Measurements from ENCODE around the gene MINDY4. TPM values are rescaled to one million over a fixed set of nuclear protein-coding genes. Genes with fewer than 3 reads are reported as not detected.

Gene MINDY4
- total and polyA plus RNA-seq, 10 of the 15 experiments (the other 5 are each of a cell fraction or from before 2014, with no cell fraction given), result 0.10 to 0.90 (median 0.40) TPM

DNA sequence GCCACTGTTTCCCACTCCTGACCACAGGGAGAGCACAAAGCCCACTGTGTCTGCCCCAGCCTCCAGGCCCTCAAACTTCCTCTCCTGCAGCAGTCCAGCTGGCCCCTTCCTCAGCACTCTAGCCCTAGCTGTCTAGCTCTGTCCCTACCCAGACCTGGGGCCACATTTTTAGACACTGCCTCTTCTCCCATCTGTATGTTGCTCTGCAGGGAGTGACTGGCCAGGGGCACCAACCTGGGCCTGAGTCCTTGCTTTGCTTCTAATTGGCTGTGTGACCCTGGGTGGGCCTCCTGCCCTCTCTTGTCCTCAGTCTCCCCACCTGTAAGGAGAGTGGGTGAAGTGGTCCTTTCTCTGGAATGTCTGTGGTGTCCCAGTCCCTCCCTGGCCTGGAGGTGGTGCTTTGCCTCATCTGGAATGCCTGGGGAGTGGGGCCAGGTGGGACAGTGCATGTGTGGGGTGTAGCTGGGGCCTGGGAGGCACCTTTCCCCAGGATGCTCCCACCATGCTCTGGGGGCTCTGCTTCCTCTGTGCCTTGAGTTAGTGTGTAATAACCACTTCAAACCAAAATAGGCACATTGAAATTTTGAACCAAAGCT is 165.5 kb downstream of the MINDY4 start:
- CTCF ChIA-PET, result interaction anchor here (1.0 to 7.2 kb wide), 2 partner anchors 37 to 45 kb away, joined by 4 to 159 read pairs; no protein-coding TSS in a partner anchor

More for the DNA sequence above, 165.5 kb downstream of the MINDY4 start:
- Histone ChIP-seq H4K20me1 (ENCODE audit: control insufficient read depth, insufficient read depth) (no peaks in the 10 kb centered on the region), H3K4me2 (ENCODE audit: control insufficient read depth, insufficient read depth) (no peak overlapping the region), H3K9ac (ENCODE audit: control insufficient read depth, insufficient read depth, low read length) (no peak overlapping the region), H3K27me3 (replicated peaks in 1 of 2; ENCODE audit: control insufficient read depth in 2 of 2, insufficient read depth in 2 of 2, low read length in 1 of 2) (peaks cover 0 to 6% of the 10 kb centered on the region in 2 experiments; a peak in 2 of 4 replicates), H3K4me1 (ENCODE audit: control insufficient read depth, insufficient read depth, low read length) (no peaks in the 10 kb centered on the region), H2AFZ (ENCODE audit: control insufficient read depth, low read depth, low read length) (no peak overlapping the region), H3K4me3 (no peak overlapping the region), H3K27ac (ENCODE audit: control insufficient read depth, insufficient read depth) (no peak overlapping the region), H3K36me3 (ENCODE audit: control insufficient read depth in 2 of 2, insufficient read depth in 2 of 2, low read length in 1 of 2) (no peaks in the 10 kb centered on the region), H3K79me2 (ENCODE audit: control insufficient read depth, insufficient read depth, low read length) (no peaks in the 10 kb centered on the region), H3K9me3 (replicated peaks; ENCODE audit: control insufficient read depth, insufficient read depth, low read length) (no peaks in the 10 kb centered on the region)
- BruUV-seq (replicated peaks), result no TSS peak
- in situ Hi-C loops (cut with MboI), result no loop called here
- DNase-seq (ENCODE audit: low read depth, low spot score) (no peak), ATAC-seq (no peak), FAIRE-seq (no peak)
- POLR2A ChIA-PET, result no interaction called here
- TF ChIP-seq, protein P1, sequence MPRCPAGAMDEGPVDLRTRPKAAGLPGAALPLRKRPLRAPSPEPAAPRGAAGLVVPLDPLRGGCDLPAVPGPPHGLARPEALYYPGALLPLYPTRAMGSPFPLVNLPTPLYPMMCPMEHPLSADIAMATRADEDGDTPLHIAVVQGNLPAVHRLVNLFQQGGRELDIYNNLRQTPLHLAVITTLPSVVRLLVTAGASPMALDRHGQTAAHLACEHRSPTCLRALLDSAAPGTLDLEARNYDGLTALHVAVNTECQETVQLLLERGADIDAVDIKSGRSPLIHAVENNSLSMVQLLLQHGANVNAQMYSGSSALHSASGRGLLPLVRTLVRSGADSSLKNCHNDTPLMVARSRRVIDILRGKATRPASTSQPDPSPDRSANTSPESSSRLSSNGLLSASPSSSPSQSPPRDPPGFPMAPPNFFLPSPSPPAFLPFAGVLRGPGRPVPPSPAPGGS (IDR thresholded peaks at IDR 0.05; ENCODE audit: borderline replicate concordance, insufficient read depth, low read depth, low read length, poor library complexity, severe bottlenecking), result no peak
- TF ChIP-seq STAT1 (conservative IDR thresholded peaks at IDR 0.05) (no peak), ZBTB11 (CRISPR knock-in tag; IDR thresholded peaks at IDR 0.05) (no peak), JUNB (IDR thresholded peaks at IDR 0.05) (no peak), NBN (IDR thresholded peaks at IDR 0.05) (no peak), TCF12 (IDR thresholded peaks at IDR 0.05; ENCODE audit: low read depth, low read length) (no peak), ZNF24 (IDR thresholded peaks at IDR 0.05) (no peak), CHD2 (IDR thresholded peaks at IDR 0.05; ENCODE audit: borderline replicate concordance, low read depth, low read length) (no peak)
- TF ChIP-seq, protein P2, sequence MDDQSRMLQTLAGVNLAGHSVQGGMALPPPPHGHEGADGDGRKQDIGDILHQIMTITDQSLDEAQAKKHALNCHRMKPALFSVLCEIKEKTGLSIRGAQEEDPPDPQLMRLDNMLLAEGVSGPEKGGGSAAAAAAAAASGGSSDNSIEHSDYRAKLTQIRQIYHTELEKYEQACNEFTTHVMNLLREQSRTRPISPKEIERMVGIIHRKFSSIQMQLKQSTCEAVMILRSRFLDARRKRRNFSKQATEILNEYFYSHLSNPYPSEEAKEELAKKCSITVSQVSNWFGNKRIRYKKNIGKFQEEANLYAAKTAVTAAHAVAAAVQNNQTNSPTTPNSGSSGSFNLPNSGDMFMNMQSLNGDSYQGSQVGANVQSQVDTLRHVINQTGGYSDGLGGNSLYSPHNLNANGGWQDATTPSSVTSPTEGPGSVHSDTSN (IDR thresholded peaks at IDR 0.05; ENCODE audit: insufficient replicate concordance, low read depth, low read length), result no peak
- SMC1A ChIA-PET (ENCODE audit: uncharacterized antibody, unreplicated experiment), result interaction anchor here (3.3 kb wide), 1 partner anchor 37 kb away, joined by 49 read pairs; no protein-coding TSS in a partner anchor
- intact Hi-C loops (cut with micrococcal nuclease; ENCODE audit: unreplicated experiment), result loop anchor here (5.0 kb wide), 1 partner anchor 186 kb away; no protein-coding TSS in a partner anchor
- RAD21 ChIA-PET (ENCODE audit: unreplicated experiment), result interaction anchor here (1.9 kb wide), 1 partner anchor 37 kb away, joined by 4 read pairs; no protein-coding TSS in a partner anchor
